Stimulated activated CD4-positive, alpha-beta T cell treated with anti-CD3 and anti-CD28 coated beads, TNF-alpha, amount 100 ng/mL, for 1 hour (primary cell): ENCODE results near the gene STRIP1.

Experiments
- DNase-seq, 3 donors: peaks; one replicate each; pipeline ENCODE4 v3.0.0-alpha.2; 2020; ENCODE audit warnings: low read depth in 3 of 3, low spot score in 1 of 3

The STRIP1 gene, protein sequence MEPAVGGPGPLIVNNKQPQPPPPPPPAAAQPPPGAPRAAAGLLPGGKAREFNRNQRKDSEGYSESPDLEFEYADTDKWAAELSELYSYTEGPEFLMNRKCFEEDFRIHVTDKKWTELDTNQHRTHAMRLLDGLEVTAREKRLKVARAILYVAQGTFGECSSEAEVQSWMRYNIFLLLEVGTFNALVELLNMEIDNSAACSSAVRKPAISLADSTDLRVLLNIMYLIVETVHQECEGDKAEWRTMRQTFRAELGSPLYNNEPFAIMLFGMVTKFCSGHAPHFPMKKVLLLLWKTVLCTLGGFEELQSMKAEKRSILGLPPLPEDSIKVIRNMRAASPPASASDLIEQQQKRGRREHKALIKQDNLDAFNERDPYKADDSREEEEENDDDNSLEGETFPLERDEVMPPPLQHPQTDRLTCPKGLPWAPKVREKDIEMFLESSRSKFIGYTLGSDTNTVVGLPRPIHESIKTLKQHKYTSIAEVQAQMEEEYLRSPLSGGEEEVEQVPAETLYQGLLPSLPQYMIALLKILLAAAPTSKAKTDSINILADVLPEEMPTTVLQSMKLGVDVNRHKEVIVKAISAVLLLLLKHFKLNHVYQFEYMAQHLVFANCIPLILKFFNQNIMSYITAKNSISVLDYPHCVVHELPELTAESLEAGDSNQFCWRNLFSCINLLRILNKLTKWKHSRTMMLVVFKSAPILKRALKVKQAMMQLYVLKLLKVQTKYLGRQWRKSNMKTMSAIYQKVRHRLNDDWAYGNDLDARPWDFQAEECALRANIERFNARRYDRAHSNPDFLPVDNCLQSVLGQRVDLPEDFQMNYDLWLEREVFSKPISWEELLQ

GRCh38 chr1:110034451-110035235 is at the start of gene STRIP1:
TSS of gene STRIP1 (plus strand) at chr1:110034624. CDS start at chr1:110034638, 14 bp downstream.
- peak; percentile 78 to 82 (median 78) for DNase-seq

- DNase-seq = peak in 1 of 3 donors; percentile 10
These were observed 49.0 kb upstream of the STRIP1 start for GRCh38 chr1:109985247-109986053.

DNA sequence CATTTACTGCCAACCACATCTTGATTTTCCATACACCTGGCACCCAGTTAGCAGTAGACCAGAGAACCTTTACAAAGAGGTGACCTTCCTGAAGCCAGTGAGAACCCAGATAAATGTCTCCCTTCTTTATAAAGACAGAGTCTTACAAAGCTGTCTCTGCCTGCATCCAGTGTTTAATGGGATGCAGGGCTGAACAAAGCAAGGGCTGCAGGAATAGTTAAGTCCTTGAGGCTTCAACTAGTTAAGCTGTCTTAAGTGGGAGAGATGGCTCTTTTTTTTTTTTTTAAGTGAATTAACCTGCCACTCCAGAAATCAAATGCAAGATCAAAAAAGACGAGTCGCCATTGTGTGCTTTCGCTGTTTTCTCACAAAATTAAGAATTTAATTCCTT is 48.4 kb upstream of the STRIP1 start:
- no peak for DNase-seq

DNA sequence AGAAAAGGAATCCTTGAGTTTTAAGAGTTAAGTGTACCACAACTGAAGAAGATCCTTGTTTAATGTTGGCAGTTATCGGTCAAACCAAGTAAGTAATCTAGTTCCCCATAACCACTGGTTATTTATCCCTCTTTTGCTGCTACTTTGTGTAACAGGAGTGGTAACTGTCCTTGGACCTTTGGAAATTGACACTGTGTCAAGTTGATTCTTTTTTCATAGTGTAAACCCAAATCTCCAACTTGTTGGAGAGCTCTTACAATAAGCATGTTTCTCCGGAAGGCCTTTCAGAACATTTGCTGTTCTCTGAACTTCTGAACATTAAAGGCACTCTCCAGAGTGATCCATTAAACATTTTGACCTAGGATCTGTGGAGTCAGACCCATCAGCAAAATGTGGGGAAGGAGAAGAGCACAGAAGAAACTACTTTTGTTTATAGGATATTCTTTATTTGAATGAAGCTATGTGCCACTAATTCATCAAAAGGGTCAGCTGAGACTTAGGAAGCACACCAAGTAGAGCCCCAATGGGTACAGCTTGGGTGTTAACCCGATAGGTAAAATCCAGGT is 46.0 kb upstream of the STRIP1 start:
- DNase-seq = no peak

DNA sequence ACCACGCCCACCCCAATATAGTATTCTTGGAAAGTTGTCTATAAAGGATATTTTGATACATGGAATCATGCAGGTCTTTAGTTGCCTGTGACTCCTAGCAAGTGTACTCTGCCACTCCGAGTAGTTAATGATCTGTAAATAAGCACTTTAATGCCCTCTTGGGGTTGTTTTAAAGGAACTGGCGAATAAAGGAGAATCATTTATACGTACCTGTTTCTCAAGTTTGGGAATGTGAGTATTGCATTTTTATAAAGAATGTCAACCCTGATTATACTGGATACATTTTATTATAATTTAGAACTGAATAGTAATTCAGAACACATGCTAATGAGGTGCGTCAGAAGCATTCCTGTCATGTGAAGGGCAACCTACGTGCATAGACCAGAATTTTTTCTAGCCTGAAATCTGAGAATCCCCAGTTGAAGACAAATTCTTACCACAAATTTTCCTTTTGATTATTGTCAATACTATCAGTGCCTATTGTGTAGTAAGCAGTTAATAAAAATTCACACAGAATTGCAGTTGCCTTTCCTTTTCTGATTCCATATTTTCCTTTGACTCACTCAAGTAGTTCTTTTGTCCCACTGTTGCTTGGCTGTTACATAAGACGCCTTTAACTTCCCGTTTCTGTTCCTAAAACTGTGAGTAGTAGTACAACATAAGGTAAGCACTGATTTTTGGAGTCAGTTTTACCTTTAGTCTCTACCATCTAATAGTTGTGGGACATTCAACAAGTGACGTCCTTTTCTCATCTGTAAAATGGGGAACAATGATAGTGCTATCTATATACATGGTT is 44.7 kb upstream of the STRIP1 start:
- no peak for DNase-seq

DNA sequence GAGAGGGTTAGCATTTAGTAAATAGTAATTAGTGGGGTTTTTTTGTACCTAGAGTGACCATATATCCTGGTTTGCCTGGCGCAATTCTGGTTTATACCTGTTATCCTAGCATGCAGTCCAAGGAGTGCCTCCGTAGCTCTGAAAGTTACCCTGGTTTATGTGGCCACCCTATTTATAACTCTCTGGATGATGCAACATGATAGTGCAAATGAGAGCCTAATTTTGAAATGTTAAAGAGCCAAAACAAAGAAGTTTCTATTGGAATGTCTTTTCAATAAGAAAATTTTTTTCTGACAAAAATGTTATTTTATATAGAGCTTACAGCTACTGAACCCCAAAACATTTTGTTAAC is 44.1 kb upstream of the STRIP1 start:
- DNase-seq = no peak

- DNase-seq = no peak
These were observed 43.0 kb upstream of the STRIP1 start for GRCh38 chr1:109991400-109991925.

DNA sequence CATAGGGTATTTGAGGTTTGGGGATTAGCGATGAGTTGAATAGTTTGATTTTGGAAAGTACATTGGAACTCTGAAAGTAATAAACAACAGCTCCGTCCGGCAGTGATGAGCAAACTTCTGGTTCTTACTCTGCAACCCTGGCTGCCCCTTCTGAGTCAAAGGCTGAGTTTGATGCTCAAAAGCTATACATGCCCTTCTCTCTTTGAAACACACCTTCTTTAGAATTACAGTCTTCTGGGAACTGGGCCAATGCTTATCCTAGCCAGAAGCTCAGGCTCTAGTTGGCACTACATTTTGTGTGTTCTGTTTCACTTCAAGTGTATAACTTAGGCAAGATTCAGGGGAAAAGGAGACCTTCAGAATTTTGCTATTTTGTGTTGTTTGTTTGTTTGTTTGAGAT is 40.5 kb upstream of the STRIP1 start:
- no peak for DNase-seq

GRCh38 chr1:109994654-109995053 is 39.8 kb upstream of the STRIP1 start:
- DNase-seq = no peak

DNA sequence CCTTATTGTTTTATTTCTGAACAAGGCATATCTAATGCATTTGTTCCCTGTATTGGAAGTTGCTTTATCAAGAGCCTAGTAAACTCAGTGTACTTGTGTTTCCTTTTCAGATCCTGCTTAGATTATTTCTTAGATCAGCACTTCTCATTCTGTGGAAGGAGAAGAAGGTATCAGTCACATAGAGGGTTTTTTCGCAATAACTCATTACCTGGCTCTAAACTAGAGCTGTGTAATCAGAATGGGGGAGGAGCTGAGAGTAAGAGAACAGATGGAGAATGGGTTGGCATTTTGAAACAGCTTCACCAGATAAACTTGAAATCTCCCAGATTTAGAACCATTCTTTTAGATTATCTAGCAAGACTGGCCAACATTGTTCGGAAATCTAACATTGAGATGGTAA is 38.9 kb upstream of the STRIP1 start:
- no peak for DNase-seq

- no peak for DNase-seq
These were observed 37.9 kb upstream of the STRIP1 start for GRCh38 chr1:109996476-109996875.

- no peak for DNase-seq
These were observed 37.1 kb upstream of the STRIP1 start for GRCh38 chr1:109997204-109997866.

DNA sequence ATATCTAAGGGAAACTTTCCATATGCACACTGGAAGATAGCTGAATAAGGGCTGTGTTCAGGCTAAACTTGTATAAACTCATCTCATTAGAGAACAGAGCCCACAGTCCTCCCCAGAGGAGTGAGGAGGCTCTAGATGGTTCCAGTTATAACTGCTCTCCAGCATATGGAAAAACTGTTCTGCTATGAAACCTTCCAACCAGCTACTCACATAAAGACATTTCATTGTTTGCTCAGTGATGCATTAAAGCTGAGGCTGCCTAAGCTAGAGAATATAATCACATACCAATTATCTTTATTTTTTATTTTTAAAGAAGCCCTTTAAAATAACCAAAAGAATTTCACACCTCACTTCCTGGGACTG is 36.6 kb upstream of the STRIP1 start:
- no peak for DNase-seq

DNA sequence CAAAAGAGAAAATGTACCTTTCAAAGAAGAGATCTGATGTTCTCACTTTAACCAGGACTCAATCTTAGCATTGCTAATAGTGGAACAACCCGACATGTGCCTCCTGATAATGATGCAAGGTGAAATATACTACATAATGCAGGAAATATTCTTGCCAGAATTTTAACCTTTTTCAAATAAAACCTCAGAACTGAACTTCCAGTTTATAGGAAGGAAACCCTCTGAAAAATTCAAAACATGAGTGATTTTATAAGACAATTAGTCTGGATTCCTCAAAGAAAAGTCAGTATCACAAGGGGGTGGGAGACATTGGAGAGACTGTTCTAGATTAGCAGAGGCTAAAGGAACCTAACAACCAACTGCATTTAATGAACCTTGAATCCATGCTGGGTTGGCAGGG is 31.7 kb upstream of the STRIP1 start:
- DNase-seq = no peak

GRCh38 chr1:110003747-110004428 is 30.5 kb upstream of the STRIP1 start:
- DNase-seq = peak in 1 of 3 donors; percentile 18

- no peak for DNase-seq
These were observed 29.8 kb upstream of the STRIP1 start for GRCh38 chr1:110004583-110004982.

- no peak for DNase-seq
These were observed 28.5 kb upstream of the STRIP1 start for GRCh38 chr1:110005971-110006370.

GRCh38 chr1:110006516-110006915 is 27.9 kb upstream of the STRIP1 start:
- no peak for DNase-seq
